Measurements from ENCODE around the gene PRSS3. TPM values are rescaled to one million over a fixed set of nuclear protein-coding genes. Genes with fewer than 3 reads are reported as not detected.

Gene PRSS3
- total and polyA plus RNA-seq, 10 of the 15 experiments (the other 5 are each of a cell fraction or from before 2014, with no cell fraction given) = 0.54 TPM; not detected in 9

DNA sequence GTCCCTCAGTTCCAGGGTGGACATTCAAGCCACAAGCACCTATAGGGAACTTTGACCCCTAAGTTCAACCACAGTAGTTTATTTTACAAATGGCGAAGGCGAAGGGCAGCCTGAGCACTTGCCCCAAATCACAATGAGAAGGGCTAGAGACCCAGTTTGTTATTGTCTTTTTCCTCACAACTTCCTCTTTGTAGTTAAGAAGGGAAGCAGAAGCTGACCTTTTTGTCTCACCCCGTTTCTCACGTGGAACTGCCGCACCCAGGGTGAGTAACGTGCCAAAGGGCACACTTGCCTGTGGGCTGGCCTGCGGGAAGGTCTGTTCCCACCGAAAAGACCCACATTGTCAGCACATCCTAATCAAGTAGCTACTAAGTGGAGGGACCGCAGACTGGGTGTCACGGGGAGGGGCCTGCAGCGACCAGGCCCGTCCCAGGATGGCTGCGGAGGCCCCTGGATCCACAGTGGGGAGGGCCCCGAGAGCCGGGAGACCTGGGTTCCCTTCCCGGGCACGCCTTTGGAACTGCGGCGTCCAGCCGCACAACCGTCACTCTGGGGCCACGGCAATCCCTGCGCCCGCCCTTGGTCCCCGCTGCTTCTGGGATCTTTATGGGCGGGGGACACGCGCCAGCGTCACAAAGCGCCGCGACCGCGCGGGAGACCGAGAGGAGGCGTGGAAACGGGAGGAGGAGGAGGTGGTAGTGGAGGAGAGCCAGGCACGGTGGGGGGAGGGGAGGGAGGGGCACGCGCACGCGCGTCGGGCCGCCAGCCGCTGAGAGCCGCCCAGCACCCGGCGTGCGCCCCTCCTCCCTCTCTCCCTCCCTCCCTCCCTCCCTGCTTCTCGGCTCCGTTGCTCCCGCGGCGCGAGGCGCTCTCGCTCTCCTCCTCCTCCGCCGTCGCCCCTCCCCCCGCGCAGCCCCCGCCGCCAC, 21.2 kb downstream of the PRSS3 start, which contains the start of gene UBE2R2 (continued):
- TF ChIP-seq SREBF1 (IDR thresholded peaks at IDR 0.05; ENCODE audit: low read length) = no peak
- TF ChIP-seq GATAD2B (conservative IDR thresholded peaks at IDR 0.05; ENCODE audit: low read depth) = peak; percentile 94
- TF ChIP-seq POLR2A (IDR thresholded peaks at IDR 0.05; ENCODE audit: low read depth, low read length) = peak; percentile 86
- TF ChIP-seq NFYA (IDR thresholded peaks at IDR 0.05; ENCODE audit: borderline replicate concordance, low read depth, low read length) = no peak
- TF ChIP-seq CHD1 (IDR thresholded peaks at IDR 0.05; ENCODE audit: low read depth, low read length) = peak; percentile 18; the same call in 1 of the 2 replicates
- peak; percentile 94 for TF ChIP-seq IKZF1 (conservative IDR thresholded peaks at IDR 0.05)
- peak; percentile 78; the same call in 1 of the 2 replicates for TF ChIP-seq RB1 (IDR thresholded peaks at IDR 0.05; ENCODE audit: borderline replicate concordance)
- no peak for TF ChIP-seq ETV6 (conservative IDR thresholded peaks at IDR 0.05 in 1 of 2, IDR thresholded peaks at IDR 0.05 in 1 of 2; ENCODE audit: borderline replicate concordance in 1 of 2, low read depth in 1 of 2)
- no peak for TF ChIP-seq BRCA1 (IDR thresholded peaks at IDR 0.05; ENCODE audit: low read depth, low read length)
- peak; percentile 41 for TF ChIP-seq RELA (IDR thresholded peaks at IDR 0.05; ENCODE audit: borderline replicate concordance, partially characterized antibody)
- TF ChIP-seq, protein P1, sequence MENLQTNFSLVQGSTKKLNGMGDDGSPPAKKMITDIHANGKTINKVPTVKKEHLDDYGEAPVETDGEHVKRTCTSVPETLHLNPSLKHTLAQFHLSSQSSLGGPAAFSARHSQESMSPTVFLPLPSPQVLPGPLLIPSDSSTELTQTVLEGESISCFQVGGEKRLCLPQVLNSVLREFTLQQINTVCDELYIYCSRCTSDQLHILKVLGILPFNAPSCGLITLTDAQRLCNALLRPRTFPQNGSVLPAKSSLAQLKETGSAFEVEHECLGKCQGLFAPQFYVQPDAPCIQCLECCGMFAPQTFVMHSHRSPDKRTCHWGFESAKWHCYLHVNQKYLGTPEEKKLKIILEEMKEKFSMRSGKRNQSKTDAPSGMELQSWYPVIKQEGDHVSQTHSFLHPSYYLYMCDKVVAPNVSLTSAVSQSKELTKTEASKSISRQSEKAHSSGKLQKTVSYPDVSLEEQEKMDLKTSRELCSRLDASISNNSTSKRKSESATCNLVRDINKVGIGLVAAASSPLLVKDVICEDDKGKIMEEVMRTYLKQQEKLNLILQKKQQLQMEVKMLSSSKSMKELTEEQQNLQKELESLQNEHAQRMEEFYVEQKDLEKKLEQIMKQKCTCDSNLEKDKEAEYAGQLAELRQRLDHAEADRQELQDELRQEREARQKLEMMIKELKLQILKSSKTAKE (IDR thresholded peaks at IDR 0.05; ENCODE audit: low read depth, poor library complexity, severe bottlenecking) = peak; percentile 55
- no peak for TF ChIP-seq WRNIP1 (IDR thresholded peaks at IDR 0.05; ENCODE audit: borderline replicate concordance, low read depth, low read length)
- peak; percentile 75 for TF ChIP-seq NR2C1 (IDR thresholded peaks at IDR 0.05)
- TF ChIP-seq SUPT20H (IDR thresholded peaks at IDR 0.05; ENCODE audit: borderline replicate concordance, control insufficient read depth, low read depth, low read length) = no peak
- TF ChIP-seq PAX5 (IDR thresholded peaks at IDR 0.05; ENCODE audit: borderline replicate concordance, low read depth, low read length) = 0 out of 2 replicates have a peak, but pooled peaks have one; percentile 11
- no peak; the same call in 1 of the 2 replicates for TF ChIP-seq TARDBP (IDR thresholded peaks at IDR 0.05; ENCODE audit: borderline replicate concordance)
- TF ChIP-seq, protein P2, sequence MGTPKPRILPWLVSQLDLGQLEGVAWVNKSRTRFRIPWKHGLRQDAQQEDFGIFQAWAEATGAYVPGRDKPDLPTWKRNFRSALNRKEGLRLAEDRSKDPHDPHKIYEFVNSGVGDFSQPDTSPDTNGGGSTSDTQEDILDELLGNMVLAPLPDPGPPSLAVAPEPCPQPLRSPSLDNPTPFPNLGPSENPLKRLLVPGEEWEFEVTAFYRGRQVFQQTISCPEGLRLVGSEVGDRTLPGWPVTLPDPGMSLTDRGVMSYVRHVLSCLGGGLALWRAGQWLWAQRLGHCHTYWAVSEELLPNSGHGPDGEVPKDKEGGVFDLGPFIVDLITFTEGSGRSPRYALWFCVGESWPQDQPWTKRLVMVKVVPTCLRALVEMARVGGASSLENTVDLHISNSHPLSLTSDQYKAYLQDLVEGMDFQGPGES (IDR thresholded peaks at IDR 0.05) = no peak
- 0 out of 2 replicates have a peak, but pooled peaks have one; percentile 47 for TF ChIP-seq CBFB (IDR thresholded peaks at IDR 0.05; ENCODE audit: low read depth)
- TF ChIP-seq NBN (IDR thresholded peaks at IDR 0.05) = peak; percentile 85; the same call in 1 of the 2 replicates
- TF ChIP-seq POLR2AphosphoS5 (IDR thresholded peaks at IDR 0.05; ENCODE audit: low read length) = peak; percentile 77
- TF ChIP-seq CREM (IDR thresholded peaks at IDR 0.05; ENCODE audit: low read depth) = peak; percentile 79
- TF ChIP-seq SIN3A (IDR thresholded peaks at IDR 0.05; ENCODE audit: low read depth, low read length) = 0 out of 2 replicates have a peak, but pooled peaks have one; percentile 64
- TF ChIP-seq MTA3 (IDR thresholded peaks at IDR 0.05; ENCODE audit: borderline replicate concordance, low read length) = no peak
- TF ChIP-seq, protein P3, sequence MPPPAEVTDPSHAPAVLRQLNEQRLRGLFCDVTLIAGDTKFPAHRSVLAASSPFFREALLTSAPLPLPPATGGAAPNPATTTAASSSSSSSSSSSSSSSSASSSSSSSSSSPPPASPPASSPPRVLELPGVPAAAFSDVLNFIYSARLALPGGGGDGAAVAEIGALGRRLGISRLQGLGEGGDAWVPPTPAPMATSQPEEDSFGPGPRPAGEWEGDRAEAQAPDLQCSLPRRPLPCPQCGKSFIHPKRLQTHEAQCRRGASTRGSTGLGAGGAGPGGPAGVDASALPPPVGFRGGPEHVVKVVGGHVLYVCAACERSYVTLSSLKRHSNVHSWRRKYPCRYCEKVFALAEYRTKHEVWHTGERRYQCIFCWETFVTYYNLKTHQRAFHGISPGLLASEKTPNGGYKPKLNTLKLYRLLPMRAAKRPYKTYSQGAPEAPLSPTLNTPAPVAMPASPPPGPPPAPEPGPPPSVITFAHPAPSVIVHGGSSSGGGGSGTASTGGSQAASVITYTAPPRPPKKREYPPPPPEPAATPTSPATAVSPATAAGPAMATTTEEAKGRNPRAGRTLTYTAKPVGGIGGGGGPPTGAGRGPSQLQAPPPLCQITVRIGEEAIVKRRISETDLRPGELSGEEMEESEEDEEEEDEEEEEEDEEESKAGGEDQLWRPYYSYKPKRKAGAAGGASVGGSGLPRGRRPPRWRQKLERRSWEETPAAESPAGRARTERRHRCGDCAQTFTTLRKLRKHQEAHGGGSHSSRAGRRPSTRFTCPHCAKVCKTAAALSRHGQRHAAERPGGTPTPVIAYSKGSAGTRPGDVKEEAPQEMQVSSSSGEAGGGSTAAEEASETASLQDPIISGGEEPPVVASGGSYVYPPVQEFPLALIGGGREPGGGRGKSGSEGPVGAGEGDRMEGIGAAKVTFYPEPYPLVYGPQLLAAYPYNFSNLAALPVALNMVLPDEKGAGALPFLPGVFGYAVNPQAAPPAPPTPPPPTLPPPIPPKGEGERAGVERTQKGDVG (CRISPR knock-in tag; IDR thresholded peaks at IDR 0.05) = no peak

Data from GM12878 (cell line).